K562 (cell line): ENCODE data around the gene KCNS1. TPM values are rescaled to one million over a fixed set of nuclear protein-coding genes. Genes with fewer than 3 reads are reported as not detected.

Source experiments
- CBX1 ChIP-seq: sonication (generic); IDR thresholded peaks from 2 replicates; pipeline ENCODE4 v1.6.1; 2016; ENCODE audit warnings: antibody characterized with exemption, low read depth, mild to moderate bottlenecking
- CTCF ChIP-seq, 3 experiments: IDR thresholded peaks in 2 of 3; conservative IDR thresholded peaks in 1 of 3; 2 replicates each; pipeline ENCODE4 v1.5.1; 2011 to 2012; ENCODE audit warnings: low read length in 3 of 3, mild to moderate bottlenecking in 3 of 3, control low read depth in 2 of 3, improper control_type of control experiment in 1 of 3, inconsistent platforms in 1 of 3, low read depth in 1 of 3, mixed read lengths in 1 of 3, moderate library complexity in 1 of 3; ENCODE audit not compliant: insufficient read depth in 2 of 3
- DIDO1 ChIP-seq: fragments of 450-650 bp; IDR thresholded peaks from 2 replicates; pipeline ENCODE4 v1.6.1; 2016; ENCODE audit warnings: low read depth, missing biosample characterization, missing genetic modification characterization
- ELF4 ChIP-seq: fragments of 450-650 bp; formaldehyde crosslinking; IDR thresholded peaks from 2 replicates; pipeline ENCODE4 v1.4.0; 2022; ENCODE audit warnings: missing genetic modification characterization
- ETV5 ChIP-seq: sonication (generic); formaldehyde crosslinking; IDR thresholded peaks from 2 replicates; pipeline ENCODE4 v1.4.0; 2020; ENCODE audit warnings: low read depth, mild to moderate bottlenecking, missing genetic modification reagents
- HCFC1 ChIP-seq: IDR thresholded peaks from 2 replicates; pipeline ENCODE4 v1.6.1; 2012; ENCODE audit warnings: low read depth, low read length, improper control_type of control experiment
- KDM4B ChIP-seq, 2 experiments: fragments of 450-650 bp in 1 of 2; sonication (generic) in 1 of 2; IDR thresholded peaks; 2 replicates each; pipeline ENCODE4 v1.6.1; 2016 to 2017; ENCODE audit warnings: borderline replicate concordance in 2 of 2, antibody characterized with exemption in 1 of 2, low read depth in 1 of 2, mild to moderate bottlenecking in 1 of 2
- PHF20 ChIP-seq: fragments of 450-650 bp; IDR thresholded peaks from 2 replicates; pipeline ENCODE4 v1.6.1; 2018; ENCODE audit not compliant: partially characterized antibody
- PKNOX1 ChIP-seq: fragments of 450-650 bp; IDR thresholded peaks from 2 replicates; pipeline ENCODE4 v1.6.1; 2016
- RAD21 ChIP-seq, 2 experiments: fragments of 250-450 bp in 1 of 2; fragments of 450-650 bp in 1 of 2; sonication (Bioruptor Pico) in 1 of 2; formaldehyde crosslinking in 1 of 2; IDR thresholded peaks in 1 of 2; conservative IDR thresholded peaks in 1 of 2; 2 replicates each; pipeline versions ENCODE4 v1.4.0 to v1.8.0; 2020 to 2022; ENCODE audit warnings: mild to moderate bottlenecking in 2 of 2, moderate library complexity in 1 of 2
- RCOR1 ChIP-seq, 2 experiments: IDR thresholded peaks; 2 replicates each; pipeline ENCODE4 v1.6.1; 2012; ENCODE audit warnings: low read depth in 2 of 2, low read length in 2 of 2, borderline replicate concordance in 1 of 2, improper control_type of control experiment in 1 of 2
- TFAM ChIP-seq: fragments of 250-450 bp; sonication (Bioruptor Pico); conservative IDR thresholded peaks from 2 replicates; pipeline ENCODE4 v1.5.0; 2021; ENCODE audit warnings: mild to moderate bottlenecking, moderate library complexity
- ZNF263 ChIP-seq: sonication (generic); formaldehyde crosslinking; IDR thresholded peaks from 2 replicates; pipeline ENCODE4 v1.8.0; 2022; ENCODE audit warnings: mild to moderate bottlenecking, missing genetic modification reagents, borderline replicate concordance
- polyA plus RNA-seq, 8 experiments: library from polyadenylated mRNA; depleted of rRNA in 4 of 8; stranded (reverse) in 5 of 8; unstranded in 3 of 8; fragments of >200 nt; fragmentation: Nextera tagmentation in 2 of 8; fragmentation: Illumina TruSeq in 1 of 8; extraction: Ambion mirVana in 2 of 8; extraction: Trizol in 1 of 8; gene quantifications; 2 replicates each; pipeline versions ENCODE4 v1.2.1 to v1.2.3, GENCODE V29; 2011 to 2014; ENCODE audit warnings: inconsistent platforms in 1 of 8, missing spikeins in 1 of 8
- total RNA-seq, 7 experiments: library from RNA; depleted of rRNA in 6 of 7; stranded (reverse); fragments of >200 nt in 6 of 7; fragmentation: Illumina TruSeq in 2 of 7; extraction: Trizol in 2 of 7; gene quantifications; 2 replicates each; pipeline versions ENCODE4 v1.2.1 to v1.2.3, GENCODE V29; 2011 to 2021; ENCODE audit warnings: low replicate concordance in 1 of 7
- TF ChIP-seq, protein P1 (sequence below), 2 experiments: fragments of 450-650 bp in 1 of 2; sonication (generic) in 1 of 2; formaldehyde crosslinking in 1 of 2; IDR thresholded peaks; 2 replicates each; pipeline versions ENCODE4 v1.7.1 to v1.9.0; 2016 to 2022; ENCODE audit warnings: inconsistent platforms in 1 of 2, mild to moderate bottlenecking in 1 of 2, missing genetic modification reagents in 1 of 2

KCNS1 gene
- total and polyA plus RNA-seq, 9 of the 15 experiments (the other 6 are each of a cell fraction or from before 2014, with no cell fraction given) = not detected

GRCh38 chr20:45138561-45139300 is 37.8 kb upstream of the KCNS1 start (continued):
- TF ChIP-seq RAD21 (CRISPR knock-in tag; conservative IDR thresholded peaks at IDR 0.05 in 1 of 2, IDR thresholded peaks at IDR 0.05 in 1 of 2) (peak; percentile 18 to 77; a peak in 2 of 4 replicates), ETV5 (CRISPR knock-in tag) (no peak), CBX1 (0 out of 2 replicates have a peak, but pooled peaks have one; percentile 20), ELF4 (CRISPR knock-in tag) (no peak), KDM4B (IDR thresholded peaks at IDR 0.05; ENCODE audit: borderline replicate concordance in 2 of 2, low read depth in 1 of 2) (0 out of 4 replicates have a peak, but pooled peaks of 1 of the 2 experiments have one; percentile 62), PHF20 (peak; percentile 57), DIDO1 (tag) (peak; percentile 35; the same call in 1 of the 2 replicates), ZNF263 (CRISPR knock-in tag) (no peak), RCOR1 (IDR thresholded peaks at IDR 0.05; ENCODE audit: borderline replicate concordance in 1 of 2, low read depth in 2 of 2, low read length in 2 of 2) (0 out of 4 replicates have a peak, but pooled peaks of 1 of the 2 experiments have one; percentile 11), CTCF (IDR thresholded peaks at IDR 0.05 in 2 of 3, conservative IDR thresholded peaks at IDR 0.05 in 1 of 3; ENCODE audit: insufficient read depth in 2 of 3, low read depth in 1 of 3, low read length in 3 of 3) (peak; percentile 87 to 95 (median 95)), PKNOX1 (peak; percentile 49; the same call in 1 of the 2 replicates), TFAM (CRISPR knock-in tag) (no peak), HCFC1 (peak; percentile 54)
- TF ChIP-seq, protein P1, sequence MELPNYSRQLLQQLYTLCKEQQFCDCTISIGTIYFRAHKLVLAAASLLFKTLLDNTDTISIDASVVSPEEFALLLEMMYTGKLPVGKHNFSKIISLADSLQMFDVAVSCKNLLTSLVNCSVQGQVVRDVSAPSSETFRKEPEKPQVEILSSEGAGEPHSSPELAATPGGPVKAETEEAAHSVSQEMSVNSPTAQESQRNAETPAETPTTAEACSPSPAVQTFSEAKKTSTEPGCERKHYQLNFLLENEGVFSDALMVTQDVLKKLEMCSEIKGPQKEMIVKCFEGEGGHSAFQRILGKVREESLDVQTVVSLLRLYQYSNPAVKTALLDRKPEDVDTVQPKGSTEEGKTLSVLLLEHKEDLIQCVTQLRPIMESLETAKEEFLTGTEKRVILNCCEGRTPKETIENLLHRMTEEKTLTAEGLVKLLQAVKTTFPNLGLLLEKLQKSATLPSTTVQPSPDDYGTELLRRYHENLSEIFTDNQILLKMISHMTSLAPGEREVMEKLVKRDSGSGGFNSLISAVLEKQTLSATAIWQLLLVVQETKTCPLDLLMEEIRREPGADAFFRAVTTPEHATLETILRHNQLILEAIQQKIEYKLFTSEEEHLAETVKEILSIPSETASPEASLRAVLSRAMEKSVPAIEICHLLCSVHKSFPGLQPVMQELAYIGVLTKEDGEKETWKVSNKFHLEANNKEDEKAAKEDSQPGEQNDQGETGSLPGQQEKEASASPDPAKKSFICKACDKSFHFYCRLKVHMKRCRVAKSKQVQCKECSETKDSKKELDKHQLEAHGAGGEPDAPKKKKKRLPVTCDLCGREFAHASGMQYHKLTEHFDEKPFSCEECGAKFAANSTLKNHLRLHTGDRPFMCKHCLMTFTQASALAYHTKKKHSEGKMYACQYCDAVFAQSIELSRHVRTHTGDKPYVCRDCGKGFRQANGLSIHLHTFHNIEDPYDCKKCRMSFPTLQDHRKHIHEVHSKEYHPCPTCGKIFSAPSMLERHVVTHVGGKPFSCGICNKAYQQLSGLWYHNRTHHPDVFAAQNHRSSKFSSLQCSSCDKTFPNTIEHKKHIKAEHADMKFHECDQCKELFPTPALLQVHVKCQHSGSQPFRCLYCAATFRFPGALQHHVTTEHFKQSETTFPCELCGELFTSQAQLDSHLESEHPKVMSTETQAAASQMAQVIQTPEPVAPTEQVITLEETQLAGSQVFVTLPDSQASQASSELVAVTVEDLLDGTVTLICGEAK (IDR thresholded peaks at IDR 0.05) = peak; percentile 87
- TF ChIP-seq, protein P1 (CRISPR knock-in tag; IDR thresholded peaks at IDR 0.05) = no peak
